Neural cell (in vitro differentiated cells): Measurements from ENCODE around the gene MRGPRD. TPM values are rescaled to one million over a fixed set of nuclear protein-coding genes. Genes with fewer than 3 reads are reported as not detected.

Experiments used
- polyA plus RNA-seq: library from polyadenylated mRNA; depleted of rRNA; stranded (reverse); fragments of >200 nt; gene quantifications from 2 replicates; pipeline ENCODE4 v1.2.3, GENCODE V29; 2014

The MRGPRD gene
- polyA plus RNA-seq, 1 donor from 2014 or later = not detected

Other genes starting within 250 kb of the MRGPRD start
- gene TESMIN, start 229.5 kb downstream of the MRGPRD start, polyA plus RNA-seq = not detected in 2 replicates
- gene CPT1A, start 139.1 kb downstream of the MRGPRD start, polyA plus RNA-seq = 0.12 and 0.35 TPM in 2 replicates
- gene MRPL21, start 77.2 kb downstream of the MRGPRD start, polyA plus RNA-seq = 137 and 139 TPM in 2 replicates
- 9.5 and 12.9 TPM in 2 replicates for gene IGHMBP2, start 77.1 kb downstream of the MRGPRD start, polyA plus RNA-seq
- gene MRGPRF, start 32.3 kb upstream of the MRGPRD start, polyA plus RNA-seq = not detected in 2 replicates
- gene TPCN2, start 67.9 kb upstream of the MRGPRD start, polyA plus RNA-seq = 14.1 and 14.2 TPM in 2 replicates
- 1.9 TPM in 2 replicates for gene SMIM38, start 174.9 kb upstream of the MRGPRD start, polyA plus RNA-seq